Mucosa of stomach (tissue), 1 donor: ENCODE measurements around the gene CENPT.
"Not testable (repeated sequence)": the region's sequence is repeated elsewhere in the genome, so short reads cannot be mapped to it uniquely, and the experiment has no call there.

Experiments used
- H3K27me3 ChIP-seq: one replicate; pipeline ENCODE4 v1.7.0; 2013; ENCODE audit warnings: mild to moderate bottlenecking, low read length; ENCODE audit not compliant: control insufficient read depth, insufficient read depth
- H3K36me3 ChIP-seq: one replicate; pipeline ENCODE4 v1.7.0; 2013; ENCODE audit warnings: low read length; ENCODE audit not compliant: control insufficient read depth, insufficient read depth
- H3K4me1 ChIP-seq: one replicate; pipeline ENCODE4 v1.7.0; 2013; ENCODE audit warnings: mild to moderate bottlenecking, low read length; ENCODE audit not compliant: control insufficient read depth, insufficient read depth
- H3K4me3 ChIP-seq: one replicate; pipeline ENCODE4 v1.7.0; 2013; ENCODE audit warnings: low read length
- H3K9ac ChIP-seq: one replicate; pipeline ENCODE4 v1.7.0; 2013; ENCODE audit warnings: mild to moderate bottlenecking, low read length, moderate library complexity
- H3K9me3 ChIP-seq: one replicate; pipeline ENCODE4 v1.7.0; 2013; ENCODE audit warnings: mild to moderate bottlenecking, low read length, moderate library complexity; ENCODE audit not compliant: control insufficient read depth
- donor health status: Pancreatic carcinoma.

CENPT gene

DNA sequence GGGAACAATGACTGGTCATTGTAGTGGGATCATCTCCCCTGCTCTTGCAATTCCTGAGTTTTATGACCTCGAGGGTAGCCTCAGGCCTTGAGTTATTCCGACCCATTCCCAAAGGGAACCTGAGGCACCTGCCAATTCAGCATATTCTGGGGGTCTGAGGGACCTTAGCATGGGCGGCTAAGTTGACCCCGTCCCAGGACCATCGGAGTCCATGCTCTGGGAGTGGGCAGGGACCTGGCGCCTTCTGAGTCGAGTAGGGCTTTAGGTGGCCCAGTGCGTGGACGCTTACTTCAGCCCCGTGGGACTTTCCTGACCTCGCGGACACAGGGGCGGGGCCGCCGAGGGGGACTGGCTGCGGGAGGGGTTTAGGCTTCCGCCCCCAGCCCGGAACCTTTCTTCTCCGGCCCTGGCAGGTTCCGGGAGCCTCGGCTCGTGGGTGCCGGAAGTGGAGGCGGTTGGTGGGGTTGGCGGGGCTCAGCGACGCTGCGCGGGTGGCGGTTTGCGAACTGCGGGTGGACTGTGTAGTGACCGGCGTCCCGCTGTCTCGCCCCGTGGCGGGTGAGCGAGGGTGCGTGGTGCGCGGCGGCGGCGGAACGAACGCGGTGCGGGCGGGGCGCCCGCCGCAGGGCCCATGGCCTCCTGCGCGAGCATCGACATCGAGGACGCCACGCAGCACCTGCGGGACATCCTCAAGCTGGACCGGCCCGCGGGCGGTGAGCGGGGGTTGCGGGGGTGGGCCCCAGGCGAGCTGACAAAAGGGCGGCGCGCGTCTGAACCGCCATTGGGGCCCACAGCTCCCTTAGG is 25.3 kb upstream of the CENPT start, which contains the start of gene EDC4:
EDC4 (plus strand) TSS at position 422 of the 804 bp plus-strand sequence; CDS start at position 632, 210 bp downstream.
- Histone ChIP-seq H3K27me3 (no peaks in the 10 kb centered on the region), H3K9ac (peak within 1 kb of the TSS; percentile 93), H3K36me3 (peaks cover 10% of the 10 kb centered on the region), H3K4me3 (peak within 1 kb of the TSS; percentile 95), H3K4me1 (peaks cover 24% of the 10 kb centered on the region), H3K9me3 (no peaks in the 10 kb centered on the region)

DNA sequence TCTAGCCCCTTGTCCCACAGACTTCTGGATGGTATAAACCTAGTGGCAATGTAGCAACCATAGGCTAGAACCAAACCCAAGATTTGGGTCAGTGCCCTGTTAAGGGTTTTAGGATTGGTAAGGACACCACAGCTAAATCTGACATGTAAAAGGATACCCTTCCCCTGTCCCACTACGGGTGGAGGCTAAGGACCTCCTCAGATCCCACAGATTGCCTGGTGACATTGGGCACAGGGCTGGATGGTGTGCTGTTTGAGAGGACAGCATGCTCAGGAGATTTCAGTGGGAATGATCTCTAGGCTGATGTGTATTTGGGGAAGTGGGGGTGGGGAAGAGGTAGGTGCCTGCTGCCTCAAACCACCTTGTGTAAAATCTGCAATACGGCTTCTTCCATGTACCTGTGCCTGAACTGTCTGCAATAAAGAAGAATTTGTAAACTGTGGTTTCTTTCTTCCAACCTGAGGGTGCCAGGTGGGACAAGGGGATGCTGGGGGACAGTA is 24.7 kb upstream of the CENPT start:
- H3K4me1 ChIP-seq: peaks cover 24% of the 10 kb centered on the region

DNA sequence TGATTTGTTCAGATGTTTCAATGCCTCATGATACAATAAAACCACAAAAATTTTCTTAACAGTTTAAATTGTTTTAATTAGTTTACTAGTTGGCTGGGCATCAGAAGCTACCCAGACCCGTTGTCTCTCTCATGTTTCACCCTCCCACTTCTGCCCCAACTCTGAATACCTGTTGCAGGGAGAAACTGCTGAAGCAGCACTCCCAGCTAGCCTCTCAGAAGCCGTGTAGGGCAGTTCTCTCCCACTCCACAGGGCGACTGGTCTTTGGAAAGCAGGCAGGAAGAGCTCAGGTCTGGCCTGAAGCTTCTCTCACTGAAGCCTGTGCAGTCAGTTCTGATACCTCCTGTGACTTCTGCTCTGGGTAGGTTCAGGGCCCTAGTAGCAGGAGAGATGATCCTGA is 23.8 kb upstream of the CENPT start:
- peaks cover 24% of the 10 kb centered on the region for H3K4me1 ChIP-seq
- peaks cover 4% of the 10 kb centered on the region for H3K36me3 ChIP-seq
- H3K9ac ChIP-seq: no peak overlapping the region

More for the DNA sequence above, 24.7 kb upstream of the CENPT start:
- H3K36me3 ChIP-seq: peaks cover 9% of the 10 kb centered on the region
- no peaks in the 10 kb centered on the region for H3K27me3 ChIP-seq
- peak overlapping the region; percentile 93 for H3K9ac ChIP-seq
- peak overlapping the region; percentile 95 for H3K4me3 ChIP-seq
- no peaks in the 10 kb centered on the region for H3K9me3 ChIP-seq

DNA sequence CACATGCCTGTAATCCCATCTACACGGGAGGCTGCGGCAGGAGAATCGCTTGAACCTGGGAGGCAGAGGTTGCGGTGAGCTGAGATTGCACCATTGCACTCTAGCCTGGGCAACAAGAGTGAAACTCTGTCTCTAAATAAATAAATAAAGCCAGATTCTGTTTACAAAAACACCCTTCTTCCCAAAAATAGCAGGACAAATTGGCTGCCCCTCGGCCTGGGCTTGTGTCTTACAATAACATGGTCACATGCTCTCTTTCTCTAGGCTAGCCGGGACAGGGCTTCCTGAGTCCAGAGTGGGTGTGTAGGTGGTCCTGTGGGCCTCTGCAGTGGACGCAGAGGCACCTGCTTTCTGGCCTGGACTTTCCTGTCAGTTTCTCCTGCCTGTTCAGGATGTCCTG is 22.2 kb upstream of the CENPT start:
- H3K4me1 ChIP-seq: peaks cover 17% of the 10 kb centered on the region
- H3K4me3 ChIP-seq: no peak overlapping the region
- no peak overlapping the region for H3K9ac ChIP-seq
- no peaks in the 10 kb centered on the region for H3K27me3 ChIP-seq
- no peaks in the 10 kb centered on the region for H3K9me3 ChIP-seq
- H3K36me3 ChIP-seq: peaks cover 4% of the 10 kb centered on the region

More for the DNA sequence above, 23.8 kb upstream of the CENPT start:
- Histone ChIP-seq H3K27me3 (no peaks in the 10 kb centered on the region), H3K4me3 (no peak overlapping the region), H3K9me3 (no peaks in the 10 kb centered on the region)

DNA sequence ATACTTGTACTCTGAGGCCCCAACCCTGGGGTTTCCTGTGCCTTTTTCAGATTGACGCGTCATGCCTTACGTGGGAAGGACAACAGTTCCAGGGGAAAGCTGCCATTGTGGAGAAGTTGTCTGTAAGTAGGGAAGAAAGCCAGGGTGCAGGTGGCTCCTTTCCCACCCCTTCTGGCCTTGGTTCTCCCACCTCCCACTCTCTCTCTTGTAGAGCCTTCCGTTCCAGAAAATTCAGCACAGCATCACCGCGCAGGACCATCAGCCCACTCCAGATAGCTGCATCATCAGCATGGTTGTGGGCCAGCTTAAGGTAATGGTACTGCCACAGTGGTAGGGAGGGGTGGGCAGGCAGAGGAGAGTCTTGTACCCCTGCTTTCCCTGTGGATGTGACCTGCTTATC is 20.8 kb upstream of the CENPT start:
- Histone ChIP-seq H3K9me3 (no peaks in the 10 kb centered on the region), H3K4me3 (no peak overlapping the region), H3K9ac (no peak overlapping the region), H3K36me3 (peaks cover 4% of the 10 kb centered on the region), H3K27me3 (no peaks in the 10 kb centered on the region), H3K4me1 (peaks cover 17% of the 10 kb centered on the region)

DNA sequence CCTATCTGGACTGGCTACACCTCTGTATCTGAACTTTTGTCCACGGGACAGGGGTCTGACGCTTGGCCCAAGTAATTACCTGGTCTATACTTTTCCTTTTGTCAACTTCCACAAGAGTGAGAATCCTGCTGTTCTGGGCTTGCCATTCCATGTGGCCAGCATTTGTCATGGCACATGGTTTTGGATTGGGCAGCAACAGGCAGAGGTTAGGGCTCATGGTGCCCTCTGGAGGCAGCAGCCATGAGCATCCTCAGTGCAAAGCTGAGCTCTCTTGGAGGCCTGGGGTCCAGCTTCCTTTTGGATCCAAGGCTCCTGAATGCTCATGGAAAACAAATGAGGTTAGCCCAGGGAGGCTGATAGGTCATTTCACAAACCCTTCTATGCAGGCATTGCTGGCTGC is 17.8 kb upstream of the CENPT start:
- H3K9me3 ChIP-seq: no peaks in the 10 kb centered on the region
- H3K36me3 ChIP-seq: peaks cover 4% of the 10 kb centered on the region
- H3K4me1 ChIP-seq: peaks cover 39% of the 10 kb centered on the region
- no peaks in the 10 kb centered on the region for H3K27me3 ChIP-seq
- no peak overlapping the region for H3K4me3 ChIP-seq
- no peak overlapping the region for H3K9ac ChIP-seq

DNA sequence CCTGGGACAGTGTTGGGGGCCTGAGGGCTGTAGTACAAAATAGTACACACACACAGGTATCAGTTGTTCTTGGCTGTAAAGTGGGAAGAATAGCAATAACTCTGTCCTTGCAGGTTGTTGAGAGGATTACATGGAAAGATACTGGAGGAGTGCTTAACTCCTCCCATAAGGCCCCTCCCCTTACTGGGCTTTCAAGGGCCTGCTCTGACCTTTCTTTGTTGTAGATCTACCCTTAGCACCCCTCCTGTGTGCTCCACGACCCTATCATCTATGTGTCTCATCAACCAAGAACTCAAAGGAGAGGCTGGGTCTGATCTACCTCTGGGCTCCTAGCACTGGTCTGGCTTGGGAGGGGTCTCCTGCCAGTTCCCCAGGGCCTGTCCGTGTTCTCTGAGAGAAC is 17.1 kb upstream of the CENPT start:
- Histone ChIP-seq H3K9ac (no peak overlapping the region), H3K36me3 (peaks cover 4% of the 10 kb centered on the region), H3K4me1 (peaks cover 42% of the 10 kb centered on the region), H3K9me3 (no peaks in the 10 kb centered on the region), H3K27me3 (no peaks in the 10 kb centered on the region), H3K4me3 (no peak overlapping the region)

DNA sequence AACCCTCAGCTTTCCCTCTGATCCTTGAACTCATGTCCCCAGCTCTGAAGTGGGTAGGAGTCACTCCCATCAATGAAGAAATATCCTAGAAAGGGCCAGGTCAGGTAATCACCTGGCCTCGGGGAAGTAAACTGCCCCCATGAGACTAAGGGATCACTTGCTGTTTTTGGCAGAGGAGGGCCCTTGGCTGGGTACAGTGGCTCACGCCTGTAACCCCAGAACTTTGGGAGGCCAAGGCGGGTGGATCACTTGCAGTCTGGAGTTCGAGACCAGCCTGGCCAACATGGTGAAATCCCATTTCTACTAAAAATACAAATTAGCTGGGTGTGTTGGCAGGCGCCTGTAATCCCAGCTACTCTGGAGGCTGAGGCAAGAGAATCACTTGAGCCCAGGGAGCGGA is 16.6 kb upstream of the CENPT start:
- H3K27me3 ChIP-seq, H3K36me3 ChIP-seq, H3K9me3 ChIP-seq, H3K9ac ChIP-seq, H3K4me3 ChIP-seq: not testable (repeated sequence)
- peaks cover 42% of the 10 kb centered on the region for H3K4me1 ChIP-seq

DNA sequence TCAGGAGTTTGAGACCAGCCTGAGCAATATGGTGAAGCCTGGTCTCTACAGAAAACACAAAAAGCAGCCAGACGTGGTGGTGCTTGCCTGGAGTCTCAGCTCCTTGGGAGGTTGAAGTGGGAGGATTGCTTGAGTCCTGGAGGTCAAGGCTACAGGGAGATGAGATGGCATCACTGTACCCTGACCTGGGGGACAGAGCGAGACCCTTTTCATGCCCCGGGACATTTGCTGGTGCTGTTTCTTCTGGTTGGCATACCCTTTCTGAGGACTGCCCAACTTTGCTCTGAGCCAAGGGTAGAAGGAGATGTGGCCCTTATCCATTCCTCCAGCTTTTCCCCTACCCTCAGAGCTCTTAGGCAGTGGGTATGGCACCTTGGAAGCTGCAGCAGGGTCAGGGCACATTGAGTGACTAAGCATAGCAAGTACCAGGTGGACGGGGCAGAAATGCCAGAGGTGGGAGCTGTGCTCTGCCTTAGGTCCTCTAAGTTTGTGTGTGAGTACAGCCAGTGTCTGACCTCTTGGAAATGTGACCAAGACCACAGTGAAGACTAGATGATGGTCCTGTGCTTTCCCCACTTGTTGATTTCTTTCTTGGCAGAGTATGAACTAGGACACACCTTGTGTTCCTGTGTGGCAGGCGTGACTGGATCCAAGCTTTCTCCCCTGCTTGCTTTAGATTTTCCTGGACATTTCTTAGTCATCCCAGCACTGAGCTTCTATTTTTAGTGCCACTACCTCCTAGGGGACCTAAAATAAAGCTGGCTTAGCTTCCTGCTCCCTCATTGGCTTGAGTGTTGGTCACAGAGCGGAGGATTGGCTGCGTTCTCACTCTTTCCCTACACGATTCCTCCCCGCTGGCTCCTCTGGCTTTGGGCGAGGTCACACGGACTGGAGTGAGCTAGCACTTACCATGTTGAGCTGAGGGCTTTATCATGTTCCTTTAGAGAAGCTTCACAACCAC is 15.4 kb upstream of the CENPT start:
- Histone ChIP-seq H3K9ac (peak overlapping the region; percentile 32), H3K36me3 (no peaks in the 10 kb centered on the region), H3K4me3 (no peak overlapping the region)

DNA sequence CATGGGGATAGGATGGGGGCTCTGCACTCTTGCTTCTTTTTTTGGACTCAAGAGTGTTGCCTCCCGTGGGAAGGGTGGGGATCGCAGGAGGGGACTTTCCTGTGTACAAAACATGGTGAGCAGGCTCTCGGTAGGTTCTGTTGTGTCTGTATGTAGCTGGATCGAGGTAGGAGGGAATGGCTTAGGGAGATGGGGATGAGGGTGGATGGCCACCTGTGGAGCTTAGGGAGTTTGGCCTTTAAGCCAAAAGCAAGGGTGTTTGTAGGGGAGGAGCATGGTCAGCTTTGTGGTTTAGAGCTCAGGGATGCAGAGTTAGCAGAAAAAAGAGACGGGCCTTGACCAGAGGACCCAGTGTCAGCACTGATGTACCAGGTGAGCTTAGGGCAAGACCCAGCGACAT is 14.4 kb upstream of the CENPT start:
- Histone ChIP-seq H3K4me3 (no peak overlapping the region), H3K9me3 (no peaks in the 10 kb centered on the region), H3K4me1 (peaks cover 60% of the 10 kb centered on the region), H3K36me3 (no peaks in the 10 kb centered on the region), H3K9ac (no peak overlapping the region), H3K27me3 (no peaks in the 10 kb centered on the region)

More for the DNA sequence above, 15.4 kb upstream of the CENPT start:
- no peaks in the 10 kb centered on the region for H3K9me3 ChIP-seq
- peaks cover 50% of the 10 kb centered on the region for H3K4me1 ChIP-seq
- no peaks in the 10 kb centered on the region for H3K27me3 ChIP-seq

DNA sequence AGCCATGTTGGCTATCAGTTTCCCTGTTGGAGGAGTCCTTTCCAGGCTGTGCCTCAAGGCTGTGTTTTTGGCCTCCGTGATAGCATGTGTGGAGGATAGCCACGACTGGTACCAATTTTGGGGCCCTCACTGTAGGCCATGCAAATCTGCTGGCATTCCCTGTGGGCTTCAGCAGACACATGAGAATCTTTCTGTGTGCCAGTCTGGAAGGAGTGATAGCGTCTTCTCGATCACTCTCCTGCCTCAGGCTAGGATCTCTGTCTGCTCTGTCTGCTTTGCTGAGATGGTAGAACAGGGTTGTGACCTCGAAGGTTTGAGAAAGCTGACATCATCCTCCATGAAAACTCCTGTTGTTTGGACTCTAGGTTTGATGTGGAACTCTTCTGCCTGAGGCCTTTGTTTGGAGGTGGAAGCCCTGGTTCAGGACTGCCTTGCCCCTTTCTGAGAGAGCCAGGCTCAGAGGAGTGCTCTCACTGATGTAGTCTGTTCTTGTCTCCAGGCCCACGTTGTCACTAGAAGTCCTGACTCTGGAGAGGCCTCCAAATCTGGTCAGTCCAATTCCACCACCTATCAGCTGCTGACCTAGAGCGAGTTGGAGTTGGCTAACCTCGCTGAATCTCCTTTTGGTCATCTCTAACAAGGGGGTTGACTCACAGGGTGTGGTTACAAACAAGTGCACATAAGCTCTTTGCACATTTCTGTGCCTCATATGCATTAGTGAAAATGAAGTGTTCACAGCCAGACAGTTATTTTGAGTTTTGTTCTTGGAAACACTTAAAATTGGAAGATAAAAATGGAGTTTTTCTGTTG is 13.3 kb upstream of the CENPT start:
- Histone ChIP-seq H3K36me3 (no peaks in the 10 kb centered on the region), H3K9ac (no peak overlapping the region), H3K9me3 (no peaks in the 10 kb centered on the region), H3K27me3 (no peaks in the 10 kb centered on the region), H3K4me1 (peaks cover 65% of the 10 kb centered on the region), H3K4me3 (no peak overlapping the region)
